H9 (cell line): ENCODE data around the gene UNC13C. TPM values are rescaled to one million over a fixed set of nuclear protein-coding genes. Genes with fewer than 3 reads are reported as not detected.

Experiments
- DNase-seq: peaks from one replicate; pipeline ENCODE4 v3.0.0-alpha.2; 2017
- H2AFZ ChIP-seq: one replicate; pipeline ENCODE4 v1.6.1; 2013; ENCODE audit warnings: mild to moderate bottlenecking, low read length, control low read depth, moderate library complexity
- H2AK5ac ChIP-seq: 2 replicates; pipeline ENCODE4 v1.6.1; 2013; ENCODE audit warnings: low read length, control low read depth, mixed read lengths; ENCODE audit not compliant: insufficient read length
- H2BK120ac ChIP-seq: one replicate; pipeline ENCODE4 v1.6.1; 2013; ENCODE audit warnings: low read depth, mild to moderate bottlenecking, low read length, control low read depth, inconsistent platforms; ENCODE audit not compliant: poor library complexity, severe bottlenecking
- H2BK12ac ChIP-seq: 2 replicates; pipeline ENCODE4 v1.6.1; 2013; ENCODE audit warnings: low read length, control low read depth, mixed read lengths, low read depth; ENCODE audit not compliant: insufficient read length
- H2BK15ac ChIP-seq: 2 replicates; pipeline ENCODE4 v1.6.1; 2013; ENCODE audit warnings: low read depth, low read length, control low read depth
- H2BK20ac ChIP-seq: one replicate; pipeline ENCODE4 v1.6.1; 2013; ENCODE audit warnings: low read depth, mild to moderate bottlenecking, low read length, control low read depth, inconsistent platforms; ENCODE audit not compliant: poor library complexity, severe bottlenecking
- H2BK5ac ChIP-seq: 2 replicates; pipeline ENCODE4 v1.6.1; 2013; ENCODE audit warnings: low read length, control low read depth, mixed read lengths; ENCODE audit not compliant: insufficient read length
- H3K14ac ChIP-seq: 2 replicates; pipeline ENCODE4 v1.6.1; 2013; ENCODE audit warnings: low read length, control low read depth; ENCODE audit not compliant: insufficient read depth
- H3K18ac ChIP-seq: 2 replicates; pipeline ENCODE4 v1.6.1; 2013; ENCODE audit warnings: low read depth, mild to moderate bottlenecking, mixed read lengths, low read length, control low read depth; ENCODE audit not compliant: insufficient read length
- H3K23ac ChIP-seq: 2 replicates; pipeline ENCODE4 v1.6.1; 2013; ENCODE audit warnings: low read length, control low read depth, mixed read lengths, low read depth; ENCODE audit not compliant: insufficient read length
- H3K23me2 ChIP-seq: 2 replicates; pipeline ENCODE4 v1.6.1; 2013; ENCODE audit warnings: low read depth, mild to moderate bottlenecking, mixed read lengths, low read length, control low read depth; ENCODE audit not compliant: insufficient read length, poor library complexity, severe bottlenecking
- H3K27ac ChIP-seq: 2 replicates; pipeline ENCODE4 v1.5.1; 2013; ENCODE audit warnings: low read length, control low read depth, mixed read lengths, low read depth; ENCODE audit not compliant: insufficient read length
- H3K27me3 ChIP-seq: 2 replicates; pipeline ENCODE4 v1.6.1; 2013; ENCODE audit warnings: low read length, control low read depth, inconsistent platforms; ENCODE audit not compliant: insufficient read depth
- H3K4ac ChIP-seq: 2 replicates; pipeline ENCODE4 v1.6.1; 2013; ENCODE audit warnings: low read depth, mild to moderate bottlenecking, control low read depth, inconsistent platforms, low read length, moderate library complexity
- H3K4me1 ChIP-seq: 2 replicates; pipeline ENCODE4 v1.6.1; 2013; ENCODE audit warnings: low read length, control low read depth, inconsistent platforms; ENCODE audit not compliant: insufficient read depth
- H3K4me2 ChIP-seq: 2 replicates; pipeline ENCODE4 v1.6.1; 2013; ENCODE audit warnings: low read length, control low read depth, mixed read lengths; ENCODE audit not compliant: insufficient read length, insufficient read depth
- H3K56ac ChIP-seq: 2 replicates; pipeline ENCODE4 v1.6.1; 2013; ENCODE audit warnings: low read depth, mild to moderate bottlenecking, mixed read lengths, low read length, control low read depth; ENCODE audit not compliant: insufficient read length
- H3K79me1 ChIP-seq: 2 replicates; pipeline ENCODE4 v1.6.1; 2013; ENCODE audit warnings: low read depth, mild to moderate bottlenecking, moderate library complexity, low read length, control low read depth, inconsistent platforms; ENCODE audit not compliant: insufficient read depth, poor library complexity, severe bottlenecking
- H3K79me2 ChIP-seq: 2 replicates; pipeline ENCODE4 v1.6.1; 2013; ENCODE audit warnings: low read length, control low read depth, inconsistent platforms; ENCODE audit not compliant: insufficient read depth
- H3K9ac ChIP-seq: 2 replicates; pipeline ENCODE4 v1.6.1; 2013; ENCODE audit warnings: low read length, control low read depth, mixed read lengths; ENCODE audit not compliant: insufficient read length; ENCODE audit errors: extremely low read depth
- H3K9me3 ChIP-seq: one replicate; pipeline ENCODE4 v1.6.1; 2013; ENCODE audit warnings: low read depth, low read length, inconsistent platforms; ENCODE audit not compliant: control insufficient read depth
- H3T11ph ChIP-seq: one replicate; pipeline ENCODE4 v1.6.1; 2013; ENCODE audit warnings: mild to moderate bottlenecking, low read length, control low read depth, inconsistent platforms
- H4K20me1 ChIP-seq: one replicate; pipeline ENCODE4 v1.6.1; 2013; ENCODE audit not compliant: control insufficient read depth, insufficient read length, insufficient read depth
- H4K5ac ChIP-seq: 2 replicates; pipeline ENCODE4 v1.6.1; 2013; ENCODE audit warnings: low read depth, mild to moderate bottlenecking, mixed read lengths, low read length, control low read depth; ENCODE audit not compliant: insufficient read length
- H4K8ac ChIP-seq: replicated peaks from 2 replicates; pipeline ENCODE4 v1.6.1; 2013; ENCODE audit warnings: low read length, control low read depth, mixed read lengths, low read depth; ENCODE audit not compliant: insufficient read length
- H4K91ac ChIP-seq: 2 replicates; pipeline ENCODE4 v1.6.1; 2013; ENCODE audit warnings: low read depth, mild to moderate bottlenecking, moderate library complexity, mixed read lengths, low read length, control low read depth; ENCODE audit not compliant: insufficient read length
- H3K27ac Mint-ChIP-seq, 3 experiments: 2 replicates in 2 of 3; 3 replicates in 1 of 3; pipeline ENCODE4 v1.8.0; 2020 to 2021; ENCODE audit warnings: mixed read lengths in 3 of 3, mild to moderate bottlenecking in 1 of 3, moderate library complexity in 1 of 3
- H3K27me3 Mint-ChIP-seq: 2 replicates; pipeline ENCODE4 v1.8.0; 2021; ENCODE audit warnings: low read depth, mild to moderate bottlenecking, moderate library complexity, mixed read lengths
- H3K36me3 Mint-ChIP-seq, 3 experiments: 2 replicates in 2 of 3; 3 replicates in 1 of 3; pipeline ENCODE4 v1.8.0; 2020 to 2021; ENCODE audit warnings: low read depth in 3 of 3, mixed read lengths in 3 of 3; ENCODE audit not compliant: insufficient read depth in 1 of 3
- H3K4me1 Mint-ChIP-seq, 2 experiments: 2 replicates each; pipeline ENCODE4 v1.8.0; 2020; ENCODE audit warnings: mixed read lengths in 2 of 2
- H3K4me3 Mint-ChIP-seq, 2 experiments: 2 replicates in 1 of 2; 3 replicates in 1 of 2; pipeline ENCODE4 v1.8.0; 2020 to 2021; ENCODE audit warnings: mild to moderate bottlenecking in 2 of 2, mixed read lengths in 2 of 2, moderate library complexity in 1 of 2
- H3K9me3 Mint-ChIP-seq, 2 experiments: 2 replicates in 1 of 2; 3 replicates in 1 of 2; pipeline ENCODE4 v1.8.0; 2020; ENCODE audit warnings: mild to moderate bottlenecking in 2 of 2, mixed read lengths in 2 of 2, moderate library complexity in 1 of 2
- CTCF ChIP-seq: fragments of 200-600 bp; sonication (generic); conservative IDR thresholded peaks from 3 replicates; pipeline ENCODE4 v1.8.0; 2021; ENCODE audit warnings: antibody characterized with exemption, mild to moderate bottlenecking
- total RNA-seq: library from RNA; stranded (reverse); gene quantifications from 2 replicates; pipeline ENCODE4 v1.2.1, GENCODE V29; 2021

The UNC13C gene
- total RNA-seq, 1 experiment from 2014 or later, result 0.02 TPM

GRCh38 chr15:53963801-53964200 is 14.4 kb upstream of the UNC13C start:
- DNase-seq, result no peak
- TF ChIP-seq CTCF, result no peak
- Histone ChIP-seq H3K4me2 (no peak overlapping the region), H2BK5ac (no peak overlapping the region), H2BK120ac (no peak overlapping the region), H2BK12ac (no peak overlapping the region), H3K9me3 (no peaks in the 10 kb centered on the region), H3K14ac (no peak overlapping the region), H3K27ac (no peak overlapping the region), H4K5ac (no peak overlapping the region), H4K8ac (no peak overlapping the region), H2BK20ac (no peak overlapping the region), H4K20me1 (no peaks in the 10 kb centered on the region), H3K56ac (no peak overlapping the region), H3K79me2 (no peaks in the 10 kb centered on the region), H4K91ac (no peak overlapping the region), H3K9ac (no peak overlapping the region), H2AFZ (no peak overlapping the region), H3K23me2 (no peaks in the 10 kb centered on the region), H3K4me1 (no peaks in the 10 kb centered on the region), H3K27me3 (no peaks in the 10 kb centered on the region), H3K18ac (no peak overlapping the region), H3K79me1 (no peaks in the 10 kb centered on the region), H3T11ph (no peak overlapping the region), H2BK15ac (no peak overlapping the region), H3K4ac (no peak overlapping the region), H3K23ac (no peak overlapping the region), H2AK5ac (no peak overlapping the region)
- Mint-ChIP-seq H3K4me1 (peaks cover 3 to 6% of the 10 kb centered on the region in 2 experiments; a peak in 1 of 4 replicates), H3K36me3 (no peaks in the 10 kb centered on the region), H3K9me3 (0 out of 5 replicates have a peak, but pooled peaks cover 0 to 2% of the 10 kb centered on the region in 2 experiments), H3K27ac (no peak overlapping the region), H3K27me3 (no peaks in the 10 kb centered on the region), H3K4me3 (no peak overlapping the region)
